ENCODE results near the gene RHBDD1.

GRCh38 chr2:226791487-226792081 lies 44.3 kb upstream of the RHBDD1 start:
- TF ChIP-seq CTCF (conservative IDR thresholded peaks at IDR 0.05; ENCODE audit: low read length), result peak; percentile 17; the same call in 1 of the 2 replicates
- no peak for TF ChIP-seq EZH2phosphoT487 (IDR thresholded peaks at IDR 0.05; ENCODE audit: borderline replicate concordance)
